Measurements from ENCODE around the gene CTIF. TPM values are rescaled to one million over a fixed set of nuclear protein-coding genes. Genes with fewer than 3 reads are reported as not detected.

CTIF gene
- total RNA-seq, 4 donors from 2014 or later = 14.1 to 78.2 (median 18.4) TPM

DNA sequence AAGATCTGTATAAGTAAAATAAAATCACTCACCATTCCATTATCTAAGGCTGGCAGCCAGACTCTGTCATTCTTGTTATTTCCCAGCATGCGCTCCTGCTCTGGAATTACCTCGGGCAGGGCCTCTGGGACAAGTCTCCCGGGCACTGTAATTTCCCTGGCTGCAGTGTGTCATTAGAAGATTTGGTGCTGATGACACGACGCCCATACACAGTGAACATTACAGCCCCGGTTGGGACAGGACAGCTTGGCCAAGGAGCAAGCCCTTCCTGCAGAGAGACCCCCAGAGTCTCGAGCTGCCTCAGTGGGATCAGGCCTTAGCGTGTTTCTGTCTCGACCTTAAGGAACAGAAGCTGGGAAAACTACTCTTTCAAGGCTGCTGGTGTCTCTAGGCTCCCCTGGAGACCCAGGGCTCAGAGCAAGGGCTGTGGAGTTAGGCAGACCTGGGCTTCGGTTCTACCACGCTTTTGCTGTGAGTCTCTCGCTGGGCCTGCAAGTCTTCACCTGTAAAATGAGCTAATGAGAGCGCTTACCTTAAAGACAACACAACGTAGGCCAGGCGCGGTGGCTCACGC lies 372.2 kb downstream of the CTIF start:
- intact Hi-C loops (cut with DNase I; ENCODE audit: low total_unique reads) = no loop called here
- TF ChIP-seq, protein P1, sequence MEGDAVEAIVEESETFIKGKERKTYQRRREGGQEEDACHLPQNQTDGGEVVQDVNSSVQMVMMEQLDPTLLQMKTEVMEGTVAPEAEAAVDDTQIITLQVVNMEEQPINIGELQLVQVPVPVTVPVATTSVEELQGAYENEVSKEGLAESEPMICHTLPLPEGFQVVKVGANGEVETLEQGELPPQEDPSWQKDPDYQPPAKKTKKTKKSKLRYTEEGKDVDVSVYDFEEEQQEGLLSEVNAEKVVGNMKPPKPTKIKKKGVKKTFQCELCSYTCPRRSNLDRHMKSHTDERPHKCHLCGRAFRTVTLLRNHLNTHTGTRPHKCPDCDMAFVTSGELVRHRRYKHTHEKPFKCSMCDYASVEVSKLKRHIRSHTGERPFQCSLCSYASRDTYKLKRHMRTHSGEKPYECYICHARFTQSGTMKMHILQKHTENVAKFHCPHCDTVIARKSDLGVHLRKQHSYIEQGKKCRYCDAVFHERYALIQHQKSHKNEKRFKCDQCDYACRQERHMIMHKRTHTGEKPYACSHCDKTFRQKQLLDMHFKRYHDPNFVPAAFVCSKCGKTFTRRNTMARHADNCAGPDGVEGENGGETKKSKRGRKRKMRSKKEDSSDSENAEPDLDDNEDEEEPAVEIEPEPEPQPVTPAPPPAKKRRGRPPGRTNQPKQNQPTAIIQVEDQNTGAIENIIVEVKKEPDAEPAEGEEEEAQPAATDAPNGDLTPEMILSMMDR (IDR thresholded peaks at IDR 0.05) = no peak
- TF ChIP-seq POLR2A (IDR thresholded peaks at IDR 0.05) (no peak), EP300 (IDR thresholded peaks at IDR 0.05; ENCODE audit: low read depth) (no peak), POLR2AphosphoS5 (IDR thresholded peaks at IDR 0.05) (no peak)
- no peak overlapping the region for H3K4me3 ChIP-seq
- in situ Hi-C loops (cut with MboI; ENCODE audit: low pct_ligation_motif_present in 1 of 4, low pct_unique_long_range_greater_than_20kb in 1 of 4, low sequenced_read_pairs in 3 of 4) = loop anchor here in 1 of 4 donors (10.0 to 25.0 kb wide), 3 partner anchors 54 to 224 kb away; no protein-coding TSS in a partner anchor
- WGBS, 2 donors (ENCODE audit: low coverage in 1 of 2) = 72 to 87% methylated on average over 3 to 17 of the region's 17 CpGs
- H3K9me3 ChIP-seq = no peaks in the 10 kb centered on the region
- H3K4me1 ChIP-seq = peaks cover 0 to 3% (median 0%) of the 10 kb centered on the region in 4 donors
- H3K27ac ChIP-seq = no peak overlapping the region
- no peak for DNase-seq
- H3K27me3 ChIP-seq = no peaks in the 10 kb centered on the region
- H3K36me3 ChIP-seq = no peaks in the 10 kb centered on the region

Small RNA genes lying within 50 kb of the gene (small RNA-seq; reads per million reads assigned to genes)
- gene MIR4743 = 0 to 0.28 (median 0) reads per million in 4 donors

Other genes starting within 250 kb of the CTIF start
- 10 to 100 TPM; 38.4 to 81.2 (median 47.5) TPM for gene ZBTB7C, start 129.6 kb upstream of the CTIF start, total RNA-seq

All from transverse colon (tissue), 4 donors.